SK-N-SH (cell line): ENCODE measurements around the gene KLC1. TPM values are rescaled to one million over a fixed set of nuclear protein-coding genes. Genes with fewer than 3 reads are reported as not detected.

Experiments
- CTCF ChIA-PET: fragments of 300-600, 350-600 bp; formaldehyde crosslinking; extraction: SDS; loops from one replicate; lab custom pipeline; 2021; lab: Yijun Ruan, JAX
- POLR2A ChIA-PET: fragments of 350-600 bp; sonication (Branson Sonifier 250); formaldehyde crosslinking; extraction: SDS; loops from one replicate; lab custom pipeline; 2020; ENCODE audit warnings: antibody characterized with exemption, inconsistent platforms; lab: Yijun Ruan, JAX
- DNase-seq: peaks from one replicate; pipeline ENCODE4 v3.0.0; 2012
- H2AFZ ChIP-seq: fragments of 200-600 bp; sonication (generic); 2 replicates; pipeline ENCODE4 v1.8.1; 2016; ENCODE audit warnings: antibody characterized with exemption, mild to moderate bottlenecking, low read depth
- H3F3A ChIP-seq: fragments of 200-600 bp; sonication (generic); replicated peaks from 2 replicates; pipeline ENCODE3; 2016; ENCODE audit warnings: antibody characterized with exemption, mild to moderate bottlenecking; ENCODE audit not compliant: insufficient read depth
- H3K27ac ChIP-seq, 2 experiments: fragments of 200-500 bp in 1 of 2; fragments of 200-600 bp in 1 of 2; sonication (Bioruptor generic) in 1 of 2; sonication (generic), shearing (Covaris generic) in 1 of 2; 2 replicates each; pipeline versions ENCODE4 v1.5.1 to v1.6.1; 2014 to 2016; ENCODE audit warnings: low read depth in 2 of 2, inconsistent platforms in 1 of 2, low read length in 1 of 2, mild to moderate bottlenecking in 1 of 2, mixed read lengths in 1 of 2
- H3K27me3 ChIP-seq: fragments of 200-600 bp; sonication (generic), shearing (Covaris generic); 2 replicates; pipeline ENCODE4 v1.6.1; 2016; ENCODE audit warnings: mixed run types; ENCODE audit not compliant: insufficient read depth
- H3K36me3 ChIP-seq, 2 experiments: fragments of 200-500 bp in 1 of 2; fragments of 200-600 bp in 1 of 2; sonication (Bioruptor generic) in 1 of 2; sonication (generic) in 1 of 2; replicated peaks in 1 of 2; 2 replicates each; pipeline versions ENCODE3 to v1.5.1; 2014 to 2016; ENCODE audit warnings: low read length in 1 of 2, mild to moderate bottlenecking in 1 of 2; ENCODE audit not compliant: insufficient read depth in 2 of 2, control insufficient read depth in 1 of 2
- H3K4me1 ChIP-seq, 2 experiments: fragments of 200-500 bp in 1 of 2; fragments of 200-600 bp in 1 of 2; sonication (Bioruptor generic) in 1 of 2; sonication (generic), shearing (Covaris generic) in 1 of 2; 2 replicates each; pipeline versions ENCODE4 v1.5.1 to v1.6.1; 2014 to 2016; ENCODE audit warnings: low read depth in 1 of 2, low read length in 1 of 2, mixed run types in 1 of 2; ENCODE audit not compliant: insufficient read depth in 2 of 2, control insufficient read depth in 1 of 2
- H3K4me2 ChIP-seq: fragments of 200-600 bp; sonication (generic), shearing (Covaris generic); 2 replicates; pipeline ENCODE4 v1.6.1; 2017; ENCODE audit warnings: mixed run types
- H3K4me3 ChIP-seq, 2 experiments: fragments of 200-500 bp in 1 of 2; fragments of 200-600 bp in 1 of 2; sonication (Bioruptor generic) in 1 of 2; sonication (generic), shearing (Covaris generic) in 1 of 2; 2 replicates each; pipeline versions ENCODE4 v1.5.1 to v1.8.1; 2014 to 2016; ENCODE audit warnings: low read depth in 2 of 2, inconsistent platforms in 1 of 2, low read length in 1 of 2, mild to moderate bottlenecking in 1 of 2, mixed read lengths in 1 of 2, moderate library complexity in 1 of 2
- H3K79me2 ChIP-seq: fragments of 200-600 bp; sonication (generic); 2 replicates; pipeline ENCODE4 v1.8.1; 2017; ENCODE audit warnings: mild to moderate bottlenecking; ENCODE audit not compliant: insufficient read depth
- H3K9ac ChIP-seq: fragments of 200-600 bp; sonication (generic); 2 replicates; pipeline ENCODE4 v1.6.1; 2017; ENCODE audit warnings: mixed run types
- H3K9me2 ChIP-seq: fragments of 200-600 bp; sonication (generic); 2 replicates; pipeline ENCODE4 v1.6.1; 2017; ENCODE audit warnings: mixed run types
- H3K9me3 ChIP-seq: fragments of 200-600 bp; sonication (generic); 2 replicates; pipeline ENCODE4 v1.6.1; 2017; ENCODE audit warnings: mixed run types, mild to moderate bottlenecking, moderate library complexity
- H4K20me1 ChIP-seq: fragments of 200-600 bp; sonication (generic); 2 replicates; pipeline ENCODE4 v1.6.1; 2017; ENCODE audit warnings: mild to moderate bottlenecking, mixed run types; ENCODE audit not compliant: insufficient read depth
- CHD2 ChIP-seq: fragments of 150-350 bp; IDR thresholded peaks from 2 replicates; pipeline ENCODE4 v1.6.1; 2018; ENCODE audit warnings: low read length; ENCODE audit not compliant: partially characterized antibody
- EZH2phosphoT487 ChIP-seq: fragments of 200-600 bp; sonication (generic); IDR thresholded peaks from 2 replicates; pipeline ENCODE4 v1.6.1; 2017; ENCODE audit warnings: low read depth, mixed run types, mild to moderate bottlenecking, antibody characterized with exemption, moderate library complexity, borderline replicate concordance
- GABPA ChIP-seq: IDR thresholded peaks from 2 replicates; pipeline ENCODE4 v1.4.0; 2012; ENCODE audit warnings: low read depth, mild to moderate bottlenecking
- MEF2A ChIP-seq: IDR thresholded peaks from 2 replicates; pipeline ENCODE4 v1.4.0; 2012; ENCODE audit warnings: low read depth, borderline replicate concordance
- MXI1 ChIP-seq: IDR thresholded peaks from 2 replicates; pipeline ENCODE4 v1.6.1; 2012; ENCODE audit warnings: mild to moderate bottlenecking, low read depth, low read length, improper control_type of control experiment
- RFX5 ChIP-seq: IDR thresholded peaks from 2 replicates; pipeline ENCODE4 v1.6.1; 2012; ENCODE audit warnings: mild to moderate bottlenecking, improper control_type of control experiment, low read length
- SMC3 ChIP-seq: IDR thresholded peaks from 2 replicates; pipeline ENCODE4 v1.6.1; 2012; ENCODE audit warnings: low read depth, low read length, improper control_type of control experiment
- TCF12 ChIP-seq: IDR thresholded peaks from 2 replicates; pipeline ENCODE4 v1.4.0; 2012
- TEAD4 ChIP-seq: IDR thresholded peaks from 2 replicates; pipeline ENCODE4 v1.4.0; 2012; ENCODE audit warnings: mild to moderate bottlenecking, borderline replicate concordance; ENCODE audit not compliant: insufficient read depth
- YY1 ChIP-seq: IDR thresholded peaks from 2 replicates; pipeline ENCODE4 v1.4.0; 2012; ENCODE audit warnings: low read depth, mild to moderate bottlenecking
- WGBS: methylation state at CpG from one replicate; pipeline ENCODE4 v1.1.6; 2017; ENCODE audit warnings: low lambda C conversion rate; 5-methylcytosine and 5-hydroxymethylcytosine counted together
- polyA plus RNA-seq, 3 experiments: library from polyadenylated mRNA; depleted of rRNA; stranded (reverse); fragments of >200 nt; gene quantifications; 2 replicates each; pipeline ENCODE4 v1.2.3, GENCODE V29; 2012
- TF ChIP-seq, protein P1 (sequence below): IDR thresholded peaks from 2 replicates; pipeline ENCODE4; 2012
- TF ChIP-seq, protein P2 (sequence below): fragments of 200-600 bp; sonication (generic); IDR thresholded peaks from 2 replicates; pipeline ENCODE4 v1.6.1; 2017; ENCODE audit warnings: antibody characterized with exemption, mild to moderate bottlenecking, moderate library complexity
- TF ChIP-seq, protein P3 (sequence below): IDR thresholded peaks from 2 replicates; pipeline ENCODE4 v1.4.0; 2012; ENCODE audit warnings: low read depth
- TF ChIP-seq, protein P4 (sequence below): IDR thresholded peaks from 2 replicates; pipeline ENCODE4 v1.4.0; 2012; ENCODE audit warnings: low read depth, borderline replicate concordance

KLC1 gene
- polyA plus RNA-seq, 1 of the 3 experiments (the other 2 are of a cell fraction): 308 TPM

DNA sequence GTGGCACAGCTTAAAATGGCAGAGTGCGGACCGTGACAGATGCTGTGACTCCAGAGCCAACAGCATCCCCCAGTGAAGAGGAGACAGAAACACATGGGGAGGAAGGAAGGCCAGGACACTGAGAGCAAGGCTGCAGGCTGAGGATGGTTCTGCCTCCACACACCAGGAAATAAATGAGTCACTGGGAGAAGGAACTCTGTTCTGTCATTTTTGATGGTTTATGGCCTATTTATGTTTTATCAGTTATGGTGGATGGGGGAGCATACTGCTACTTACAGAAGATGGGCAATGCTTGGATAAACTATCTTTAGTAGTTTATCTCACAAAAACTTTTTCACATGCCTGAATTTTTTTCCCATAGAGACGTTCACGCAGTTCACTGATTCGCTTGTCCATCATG lies 120.4 kb downstream of the KLC1 start:
- no peaks in the 10 kb centered on the region for H3K9me2 ChIP-seq
- TF ChIP-seq MEF2A (no peak), CHD2 (no peak), TEAD4 (no peak), TCF12 (no peak), SMC3 (no peak), GABPA (no peak), RFX5 (no peak), YY1 (no peak), EZH2phosphoT487 (no peak), MXI1 (no peak)
- TF ChIP-seq, protein P1, sequence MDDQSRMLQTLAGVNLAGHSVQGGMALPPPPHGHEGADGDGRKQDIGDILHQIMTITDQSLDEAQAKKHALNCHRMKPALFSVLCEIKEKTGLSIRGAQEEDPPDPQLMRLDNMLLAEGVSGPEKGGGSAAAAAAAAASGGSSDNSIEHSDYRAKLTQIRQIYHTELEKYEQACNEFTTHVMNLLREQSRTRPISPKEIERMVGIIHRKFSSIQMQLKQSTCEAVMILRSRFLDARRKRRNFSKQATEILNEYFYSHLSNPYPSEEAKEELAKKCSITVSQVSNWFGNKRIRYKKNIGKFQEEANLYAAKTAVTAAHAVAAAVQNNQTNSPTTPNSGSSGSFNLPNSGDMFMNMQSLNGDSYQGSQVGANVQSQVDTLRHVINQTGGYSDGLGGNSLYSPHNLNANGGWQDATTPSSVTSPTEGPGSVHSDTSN: no peak
- TF ChIP-seq, protein P2, sequence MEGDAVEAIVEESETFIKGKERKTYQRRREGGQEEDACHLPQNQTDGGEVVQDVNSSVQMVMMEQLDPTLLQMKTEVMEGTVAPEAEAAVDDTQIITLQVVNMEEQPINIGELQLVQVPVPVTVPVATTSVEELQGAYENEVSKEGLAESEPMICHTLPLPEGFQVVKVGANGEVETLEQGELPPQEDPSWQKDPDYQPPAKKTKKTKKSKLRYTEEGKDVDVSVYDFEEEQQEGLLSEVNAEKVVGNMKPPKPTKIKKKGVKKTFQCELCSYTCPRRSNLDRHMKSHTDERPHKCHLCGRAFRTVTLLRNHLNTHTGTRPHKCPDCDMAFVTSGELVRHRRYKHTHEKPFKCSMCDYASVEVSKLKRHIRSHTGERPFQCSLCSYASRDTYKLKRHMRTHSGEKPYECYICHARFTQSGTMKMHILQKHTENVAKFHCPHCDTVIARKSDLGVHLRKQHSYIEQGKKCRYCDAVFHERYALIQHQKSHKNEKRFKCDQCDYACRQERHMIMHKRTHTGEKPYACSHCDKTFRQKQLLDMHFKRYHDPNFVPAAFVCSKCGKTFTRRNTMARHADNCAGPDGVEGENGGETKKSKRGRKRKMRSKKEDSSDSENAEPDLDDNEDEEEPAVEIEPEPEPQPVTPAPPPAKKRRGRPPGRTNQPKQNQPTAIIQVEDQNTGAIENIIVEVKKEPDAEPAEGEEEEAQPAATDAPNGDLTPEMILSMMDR: no peak
- TF ChIP-seq, protein P3, sequence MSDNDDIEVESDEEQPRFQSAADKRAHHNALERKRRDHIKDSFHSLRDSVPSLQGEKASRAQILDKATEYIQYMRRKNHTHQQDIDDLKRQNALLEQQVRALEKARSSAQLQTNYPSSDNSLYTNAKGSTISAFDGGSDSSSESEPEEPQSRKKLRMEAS: no peak
- TF ChIP-seq, protein P4, sequence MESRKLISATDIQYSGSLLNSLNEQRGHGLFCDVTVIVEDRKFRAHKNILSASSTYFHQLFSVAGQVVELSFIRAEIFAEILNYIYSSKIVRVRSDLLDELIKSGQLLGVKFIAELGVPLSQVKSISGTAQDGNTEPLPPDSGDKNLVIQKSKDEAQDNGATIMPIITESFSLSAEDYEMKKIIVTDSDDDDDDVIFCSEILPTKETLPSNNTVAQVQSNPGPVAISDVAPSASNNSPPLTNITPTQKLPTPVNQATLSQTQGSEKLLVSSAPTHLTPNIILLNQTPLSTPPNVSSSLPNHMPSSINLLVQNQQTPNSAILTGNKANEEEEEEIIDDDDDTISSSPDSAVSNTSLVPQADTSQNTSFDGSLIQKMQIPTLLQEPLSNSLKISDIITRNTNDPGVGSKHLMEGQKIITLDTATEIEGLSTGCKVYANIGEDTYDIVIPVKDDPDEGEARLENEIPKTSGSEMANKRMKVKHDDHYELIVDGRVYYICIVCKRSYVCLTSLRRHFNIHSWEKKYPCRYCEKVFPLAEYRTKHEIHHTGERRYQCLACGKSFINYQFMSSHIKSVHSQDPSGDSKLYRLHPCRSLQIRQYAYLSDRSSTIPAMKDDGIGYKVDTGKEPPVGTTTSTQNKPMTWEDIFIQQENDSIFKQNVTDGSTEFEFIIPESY: no peak
- H3K4me2 ChIP-seq: no peak overlapping the region
- no peaks in the 10 kb centered on the region for H4K20me1 ChIP-seq
- H3K27ac ChIP-seq: no peak overlapping the region
- ChIA-PET CTCF (interaction anchor here (1.2 kb wide), 1 partner anchor 13 kb away, joined by 3 read pairs; no protein-coding TSS in a partner anchor), POLR2A (no interaction called here)
- H3F3A ChIP-seq: no peaks in the 10 kb centered on the region
- H3K4me3 ChIP-seq: no peak overlapping the region
- no peaks in the 10 kb centered on the region for H3K4me1 ChIP-seq
- no peaks in the 10 kb centered on the region for H3K27me3 ChIP-seq
- H3K9ac ChIP-seq: no peak overlapping the region
- peaks cover 0 to 13% of the 10 kb centered on the region in 2 experiments for H3K36me3 ChIP-seq
- 95% methylated on average over 5 of the region's 5 CpGs for WGBS
- no peak for DNase-seq
- H3K9me3 ChIP-seq: no peaks in the 10 kb centered on the region
- no peak overlapping the region for H2AFZ ChIP-seq
- no peaks in the 10 kb centered on the region for H3K79me2 ChIP-seq
